ENCODE data around the gene THADA.

DNA sequence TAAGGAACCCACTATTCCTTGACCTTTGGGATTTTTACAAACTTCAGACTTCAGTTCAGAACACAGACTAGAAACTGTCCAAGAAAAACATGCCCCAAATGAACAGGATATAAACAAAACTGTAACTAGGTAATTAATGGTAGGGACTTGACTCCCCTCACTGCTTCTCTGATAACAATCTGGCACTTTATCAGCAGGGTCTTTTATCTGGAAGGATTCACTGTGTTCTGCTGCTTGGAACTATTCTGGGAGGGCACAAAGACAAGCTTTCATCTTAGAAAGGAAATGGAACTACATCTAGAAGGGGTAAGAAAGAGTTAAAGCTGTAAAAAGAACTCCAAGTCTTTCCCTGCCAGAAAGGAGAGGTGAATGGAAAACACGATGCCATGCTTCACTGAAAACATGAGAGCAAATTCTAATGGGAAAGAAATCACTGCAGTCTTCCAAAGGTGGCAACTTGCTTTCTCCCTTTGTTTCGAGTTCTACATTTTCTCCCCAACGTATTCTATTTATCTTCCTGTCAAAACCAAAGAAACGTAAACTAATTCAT is 181.2 kb downstream of the THADA start:
- TF ChIP-seq, protein P1, sequence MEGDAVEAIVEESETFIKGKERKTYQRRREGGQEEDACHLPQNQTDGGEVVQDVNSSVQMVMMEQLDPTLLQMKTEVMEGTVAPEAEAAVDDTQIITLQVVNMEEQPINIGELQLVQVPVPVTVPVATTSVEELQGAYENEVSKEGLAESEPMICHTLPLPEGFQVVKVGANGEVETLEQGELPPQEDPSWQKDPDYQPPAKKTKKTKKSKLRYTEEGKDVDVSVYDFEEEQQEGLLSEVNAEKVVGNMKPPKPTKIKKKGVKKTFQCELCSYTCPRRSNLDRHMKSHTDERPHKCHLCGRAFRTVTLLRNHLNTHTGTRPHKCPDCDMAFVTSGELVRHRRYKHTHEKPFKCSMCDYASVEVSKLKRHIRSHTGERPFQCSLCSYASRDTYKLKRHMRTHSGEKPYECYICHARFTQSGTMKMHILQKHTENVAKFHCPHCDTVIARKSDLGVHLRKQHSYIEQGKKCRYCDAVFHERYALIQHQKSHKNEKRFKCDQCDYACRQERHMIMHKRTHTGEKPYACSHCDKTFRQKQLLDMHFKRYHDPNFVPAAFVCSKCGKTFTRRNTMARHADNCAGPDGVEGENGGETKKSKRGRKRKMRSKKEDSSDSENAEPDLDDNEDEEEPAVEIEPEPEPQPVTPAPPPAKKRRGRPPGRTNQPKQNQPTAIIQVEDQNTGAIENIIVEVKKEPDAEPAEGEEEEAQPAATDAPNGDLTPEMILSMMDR (IDR thresholded peaks at IDR 0.05; ENCODE audit: extremely low read depth in 1 of 2, insufficient read depth in 1 of 2, low read depth in 1 of 2, low read length in 2 of 2): no peak
- no peak for TF ChIP-seq EZH2 (IDR thresholded peaks at IDR 0.05; ENCODE audit: borderline replicate concordance, low read depth, low read length, severe bottlenecking)
- TF ChIP-seq, protein P2, sequence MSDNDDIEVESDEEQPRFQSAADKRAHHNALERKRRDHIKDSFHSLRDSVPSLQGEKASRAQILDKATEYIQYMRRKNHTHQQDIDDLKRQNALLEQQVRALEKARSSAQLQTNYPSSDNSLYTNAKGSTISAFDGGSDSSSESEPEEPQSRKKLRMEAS (IDR thresholded peaks at IDR 0.05; ENCODE audit: insufficient read depth, insufficient read length): no peak
- no peak for TF ChIP-seq POLR2A (IDR thresholded peaks at IDR 0.05; ENCODE audit: low read depth, low read length)
- no peak for TF ChIP-seq FOS (IDR thresholded peaks at IDR 0.05; ENCODE audit: borderline replicate concordance, insufficient read depth, low read length)
- TF ChIP-seq MYC (IDR thresholded peaks at IDR 0.05; ENCODE audit: low read depth, low read length): no peak
- no peak for TF ChIP-seq POLR2AphosphoS5 (IDR thresholded peaks at IDR 0.05; ENCODE audit: insufficient read depth, low read depth, low read length)
- no peak for TF ChIP-seq JUN (IDR thresholded peaks at IDR 0.05; ENCODE audit: borderline replicate concordance, insufficient read depth, insufficient read length, low read depth)

Measured in endothelial cell of umbilical vein (primary cell).